GM12865 (cell line): ENCODE measurements around the gene CD200.
"Not testable (repeated sequence)": the region's sequence is repeated elsewhere in the genome, so short reads cannot be mapped to it uniquely, and the experiment has no call there.

Experiments
- DNase-seq: peaks from one replicate; pipeline ENCODE4 v3.0.0; 2010; ENCODE audit warnings: low read depth
- H3K4me3 ChIP-seq: 2 replicates; pipeline ENCODE4 v1.5.1; 2011; ENCODE audit warnings: mild to moderate bottlenecking, low read depth, low read length, control low read depth
- TF ChIP-seq, protein P1 (sequence below): IDR thresholded peaks from 2 replicates; pipeline ENCODE4 v1.5.1; 2011; ENCODE audit warnings: low read length, control low read depth, low read depth, inconsistent platforms; ENCODE audit not compliant: insufficient read depth; ENCODE audit errors: missing control alignments

Gene CD200

DNA sequence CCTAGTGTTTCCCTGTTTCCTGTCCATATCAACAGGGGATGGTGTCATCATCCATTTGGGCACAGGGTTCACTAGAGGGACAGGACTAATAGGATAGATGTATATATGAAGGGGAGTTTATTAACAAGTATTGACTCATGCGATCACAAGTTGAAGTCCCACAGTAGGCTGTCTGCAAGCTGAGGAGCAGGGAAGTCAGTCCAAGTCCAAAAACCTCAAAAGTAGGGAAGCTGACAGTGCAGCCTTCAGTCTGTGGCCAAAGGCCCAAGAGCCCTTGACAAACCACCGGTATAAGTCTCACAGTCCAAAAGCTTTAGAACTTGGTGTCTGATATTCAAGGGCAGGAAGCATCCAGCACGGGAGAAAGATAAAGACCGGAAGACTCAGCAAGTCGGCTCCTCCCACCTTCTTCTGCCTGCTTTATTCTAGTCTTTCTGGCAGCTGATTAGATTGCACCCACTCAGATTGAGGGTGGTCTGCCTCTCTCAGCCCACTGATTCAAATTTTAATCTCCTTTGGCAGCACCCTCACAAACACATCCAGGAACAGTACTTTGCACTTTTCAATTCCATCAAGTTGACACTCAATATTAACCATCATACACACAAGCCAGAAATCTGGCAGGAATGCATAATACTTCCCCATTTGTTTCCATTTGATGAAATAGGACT is 43.4 kb downstream of the CD200 start:
- DNase-seq, result no peak
- no peak overlapping the region for H3K4me3 ChIP-seq
- TF ChIP-seq, protein P1, sequence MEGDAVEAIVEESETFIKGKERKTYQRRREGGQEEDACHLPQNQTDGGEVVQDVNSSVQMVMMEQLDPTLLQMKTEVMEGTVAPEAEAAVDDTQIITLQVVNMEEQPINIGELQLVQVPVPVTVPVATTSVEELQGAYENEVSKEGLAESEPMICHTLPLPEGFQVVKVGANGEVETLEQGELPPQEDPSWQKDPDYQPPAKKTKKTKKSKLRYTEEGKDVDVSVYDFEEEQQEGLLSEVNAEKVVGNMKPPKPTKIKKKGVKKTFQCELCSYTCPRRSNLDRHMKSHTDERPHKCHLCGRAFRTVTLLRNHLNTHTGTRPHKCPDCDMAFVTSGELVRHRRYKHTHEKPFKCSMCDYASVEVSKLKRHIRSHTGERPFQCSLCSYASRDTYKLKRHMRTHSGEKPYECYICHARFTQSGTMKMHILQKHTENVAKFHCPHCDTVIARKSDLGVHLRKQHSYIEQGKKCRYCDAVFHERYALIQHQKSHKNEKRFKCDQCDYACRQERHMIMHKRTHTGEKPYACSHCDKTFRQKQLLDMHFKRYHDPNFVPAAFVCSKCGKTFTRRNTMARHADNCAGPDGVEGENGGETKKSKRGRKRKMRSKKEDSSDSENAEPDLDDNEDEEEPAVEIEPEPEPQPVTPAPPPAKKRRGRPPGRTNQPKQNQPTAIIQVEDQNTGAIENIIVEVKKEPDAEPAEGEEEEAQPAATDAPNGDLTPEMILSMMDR, result no peak

DNA sequence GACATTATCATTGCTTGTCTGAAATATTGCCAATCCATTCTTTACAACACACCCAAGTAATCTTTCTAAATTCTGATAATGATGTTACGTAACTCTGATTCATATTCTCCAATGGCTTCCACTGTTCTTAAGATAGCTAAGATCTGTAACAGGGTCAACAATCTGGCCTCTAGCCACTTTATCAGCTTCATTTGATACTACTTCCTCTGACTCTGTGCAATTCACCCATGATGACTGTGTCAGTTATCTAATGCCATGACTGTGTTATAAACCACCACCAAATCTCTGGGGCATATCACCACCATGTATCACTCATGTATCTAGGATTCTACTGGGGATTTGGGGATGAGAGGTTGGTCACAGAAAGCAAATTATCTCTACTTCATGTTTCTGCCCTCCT is 44.0 kb downstream of the CD200 start:
- TF ChIP-seq, protein P1, result no peak
- DNase-seq, result no peak
- H3K4me3 ChIP-seq, result no peak overlapping the region

DNA sequence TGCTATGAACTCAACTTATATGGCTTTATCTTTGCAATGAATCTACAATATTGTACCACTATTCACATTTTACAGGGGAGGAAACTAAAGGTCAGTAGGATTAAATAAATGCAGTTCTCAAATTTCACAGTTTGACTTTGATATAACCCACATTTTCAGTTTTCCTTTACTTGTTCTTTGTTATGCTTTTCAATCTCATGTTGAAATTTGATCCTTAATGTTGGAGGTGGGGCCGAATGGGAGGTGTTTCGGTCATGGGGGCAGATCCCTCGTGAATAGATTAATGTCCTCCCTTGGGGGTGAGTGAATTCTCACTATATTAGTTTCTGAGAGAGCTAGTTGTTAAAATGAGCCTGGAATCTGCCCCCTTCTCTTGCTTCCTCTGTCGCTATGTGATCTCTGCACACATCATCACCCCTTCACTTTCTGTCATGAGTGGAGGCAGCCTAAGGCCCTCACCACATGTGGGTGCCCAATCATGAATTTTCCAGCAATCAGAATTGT is 44.7 kb downstream of the CD200 start:
- no peak for DNase-seq
- TF ChIP-seq, protein P1, result no peak
- no peak overlapping the region for H3K4me3 ChIP-seq

DNA sequence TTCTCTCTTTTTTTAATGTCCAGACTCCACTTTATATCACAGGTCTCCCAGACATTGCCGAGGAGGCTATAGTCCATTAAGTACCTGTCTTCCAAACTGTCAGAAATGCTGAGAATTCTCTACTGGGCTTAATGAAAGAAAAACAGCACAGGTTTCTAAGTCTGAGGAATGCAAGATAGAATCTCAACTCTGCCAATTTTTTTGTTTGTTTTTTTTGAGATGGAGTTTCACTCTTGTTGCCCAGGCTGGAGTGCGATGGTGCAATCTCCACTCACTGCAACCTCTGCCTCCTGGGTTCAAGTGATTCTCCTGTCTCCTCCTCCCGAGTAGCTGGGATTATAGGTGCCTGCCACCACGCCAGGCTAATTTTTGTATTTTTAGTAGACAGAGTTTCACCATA is 45.4 kb downstream of the CD200 start:
- not testable (repeated sequence) for H3K4me3 ChIP-seq, DNase-seq

DNA sequence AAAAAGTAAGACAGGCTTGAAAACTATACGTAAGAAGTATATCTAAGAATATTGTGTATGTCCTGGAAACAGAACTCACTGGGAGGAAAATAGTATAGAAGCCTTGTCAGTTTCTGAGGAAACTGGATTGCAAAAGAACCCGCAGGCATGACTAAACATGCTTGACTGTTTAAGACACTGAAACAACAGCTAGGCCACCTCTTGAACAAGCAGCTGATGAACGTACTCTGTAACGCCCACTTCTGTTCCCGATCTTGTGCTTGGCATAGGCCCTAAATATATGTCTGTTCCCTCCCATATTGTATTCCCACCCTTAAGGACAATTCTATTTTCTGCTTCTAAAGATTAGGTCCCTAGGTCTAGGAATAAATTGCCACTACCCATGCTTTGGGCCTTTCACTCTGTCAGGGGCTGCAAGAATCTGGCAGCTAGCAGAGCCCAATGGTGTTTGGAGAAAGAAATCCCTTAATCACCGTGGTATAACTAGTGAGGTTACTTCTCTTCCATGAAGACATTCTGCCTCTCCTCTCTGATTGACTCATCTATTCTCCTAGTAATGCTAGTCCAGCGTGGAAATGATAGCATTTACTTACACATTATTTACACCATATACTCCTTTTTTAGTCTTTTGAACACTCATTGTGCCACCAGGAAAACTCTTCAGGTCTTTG is 46.2 kb downstream of the CD200 start:
- no peak for DNase-seq
- TF ChIP-seq, protein P1, result no peak
- no peak overlapping the region for H3K4me3 ChIP-seq

DNA sequence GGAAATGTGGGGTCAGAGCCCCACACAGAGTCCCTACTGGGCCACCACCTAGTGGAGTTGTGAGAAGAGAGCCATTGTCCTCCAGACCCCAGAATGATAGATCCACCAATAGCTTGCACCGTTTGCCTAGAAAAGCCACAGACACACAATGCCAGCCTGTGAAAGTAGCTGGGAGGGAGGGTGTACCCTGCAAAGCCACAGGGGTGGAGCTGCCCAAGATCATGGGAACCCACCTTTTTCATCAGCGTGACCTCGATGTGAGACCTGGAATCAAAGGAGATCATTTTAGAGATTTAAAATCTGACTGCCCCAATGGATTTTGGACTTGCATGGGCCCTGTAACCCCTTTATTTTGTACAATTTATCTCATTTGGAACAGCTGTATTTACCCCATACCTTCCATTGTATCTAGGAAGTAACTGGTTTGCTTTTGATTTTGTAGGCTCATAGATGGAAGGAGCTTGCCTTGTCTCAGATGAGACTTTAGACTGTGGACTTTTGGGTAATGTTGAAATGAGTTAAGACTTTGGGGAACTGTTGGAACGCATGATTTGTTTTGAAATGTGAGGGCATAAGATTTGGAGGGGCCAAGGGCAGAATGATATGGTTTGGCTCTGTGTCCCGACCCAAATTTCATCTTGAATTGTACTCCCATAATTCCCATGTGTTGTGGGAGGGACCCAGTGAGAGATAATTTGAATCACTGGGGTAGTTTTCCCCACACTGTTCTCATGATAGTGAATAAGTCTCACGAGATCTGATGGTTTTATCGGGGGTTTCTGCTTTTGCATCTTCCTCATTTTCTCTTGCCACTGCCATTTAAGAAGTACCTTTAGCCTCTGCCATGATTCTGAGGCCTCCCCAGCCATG is 49.0 kb downstream of the CD200 start:
- DNase-seq, result no peak
- TF ChIP-seq, protein P1, result no peak
- no peak overlapping the region for H3K4me3 ChIP-seq

DNA sequence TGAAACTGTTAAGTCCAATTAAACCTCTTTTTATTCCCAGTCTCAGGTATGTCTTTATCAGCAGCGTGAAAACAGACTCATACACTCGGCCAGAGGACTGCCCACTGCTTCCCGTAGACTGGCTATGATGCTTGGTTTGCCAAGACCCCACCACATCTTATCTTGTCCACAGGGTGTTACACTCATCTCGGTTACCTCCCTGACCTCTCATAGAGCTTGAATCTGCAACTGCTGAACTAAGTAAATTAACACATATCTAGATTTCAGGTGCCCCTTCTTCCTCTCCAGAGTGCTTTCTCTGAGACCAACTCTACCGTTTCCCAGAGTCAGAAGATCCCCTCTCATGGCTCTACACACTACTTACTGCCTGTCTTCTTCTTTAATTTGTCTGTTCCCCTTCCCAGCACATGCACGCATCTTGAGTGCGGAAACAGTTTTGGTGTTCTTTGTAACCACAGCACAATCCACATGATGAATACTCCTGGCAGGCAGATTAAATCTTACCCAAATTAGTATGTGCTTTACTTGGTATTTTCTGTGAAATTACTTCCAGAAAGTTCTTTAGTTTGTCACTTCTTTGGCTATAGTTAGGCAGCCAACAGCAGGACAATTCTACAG is 49.7 kb downstream of the CD200 start:
- no peak overlapping the region for H3K4me3 ChIP-seq
- TF ChIP-seq, protein P1, result no peak
- no peak for DNase-seq
